Measurements from ENCODE around the gene SAXO2.
A peak's percentile ranks its signal among the peaks of the same experiment; 100 is the strongest.
"Not testable (repeated sequence)": the region's sequence is repeated elsewhere in the genome, so short reads cannot be mapped to it uniquely, and the experiment has no call there.

Gene SAXO2

GRCh38 chr15:82286475-82286874 lies 23.9 kb downstream of the SAXO2 start:
- DNase-seq (ENCODE audit: low read depth in 2 of 2) = not testable (repeated sequence)

- not testable (repeated sequence) for DNase-seq (ENCODE audit: low read depth in 2 of 2)
These were observed 25.6 kb downstream of the SAXO2 start for GRCh38 chr15:82288202-82288601.

- no peak for DNase-seq (ENCODE audit: low read depth in 2 of 2)
These were observed 29.7 kb downstream of the SAXO2 start for GRCh38 chr15:82292271-82292670.

GRCh38 chr15:82294061-82294690 lies 31.6 kb downstream of the SAXO2 start:
- no peak for DNase-seq (ENCODE audit: low read depth in 2 of 2)

- DNase-seq (ENCODE audit: low read depth in 2 of 2) = no peak
These were observed 34.9 kb downstream of the SAXO2 start for GRCh38 chr15:82297546-82297945.

GRCh38 chr15:82298032-82298431 lies 35.4 kb downstream of the SAXO2 start:
- DNase-seq (ENCODE audit: low read depth in 2 of 2) = no peak

- peak in 1 of 2 donors; percentile 6 for DNase-seq (ENCODE audit: low read depth in 2 of 2)
These were observed 35.9 kb downstream of the SAXO2 start for GRCh38 chr15:82298520-82298919.

GRCh38 chr15:82299511-82299914 lies 36.9 kb downstream of the SAXO2 start:
- not testable (repeated sequence) for DNase-seq (ENCODE audit: low read depth in 2 of 2)

GRCh38 chr15:82300326-82300725 lies 37.7 kb downstream of the SAXO2 start:
- not testable (repeated sequence) for DNase-seq (ENCODE audit: low read depth in 2 of 2)

GRCh38 chr15:82300883-82301282 lies 38.3 kb downstream of the SAXO2 start:
- no peak for DNase-seq (ENCODE audit: low read depth in 2 of 2)

GRCh38 chr15:82301296-82302016 lies 38.8 kb downstream of the SAXO2 start:
- no peak for DNase-seq (ENCODE audit: low read depth in 2 of 2)

- no peak for DNase-seq (ENCODE audit: low read depth in 2 of 2)
These were observed 41.5 kb downstream of the SAXO2 start for GRCh38 chr15:82303956-82304777.

GRCh38 chr15:82304778-82305090 lies 42.1 kb downstream of the SAXO2 start:
- no peak for DNase-seq (ENCODE audit: low read depth in 2 of 2)

- DNase-seq (ENCODE audit: low read depth in 2 of 2) = no peak
These were observed 43.0 kb downstream of the SAXO2 start for GRCh38 chr15:82305621-82306048.

GRCh38 chr15:82306791-82307713 lies 44.4 kb downstream of the SAXO2 start:
- no peak for DNase-seq (ENCODE audit: low read depth in 2 of 2)

GRCh38 chr15:82307714-82308081 lies 45.1 kb downstream of the SAXO2 start:
- DNase-seq (ENCODE audit: low read depth in 2 of 2) = no peak

- no peak for DNase-seq (ENCODE audit: low read depth in 2 of 2)
These were observed 47.2 kb downstream of the SAXO2 start for GRCh38 chr15:82309802-82310201.

GRCh38 chr15:82311321-82311720 lies 48.7 kb downstream of the SAXO2 start:
- DNase-seq (ENCODE audit: low read depth in 2 of 2) = not testable (repeated sequence)

- no peak for DNase-seq (ENCODE audit: low read depth in 2 of 2)
These were observed 50.1 kb downstream of the SAXO2 start for GRCh38 chr15:82312586-82313349.

GRCh38 chr15:82313446-82313845 lies 50.8 kb downstream of the SAXO2 start:
- no peak for DNase-seq (ENCODE audit: low read depth in 2 of 2)
